ENCODE measurements around the gene HYDIN.
"Not testable (repeated sequence)": the region's sequence is repeated elsewhere in the genome, so short reads cannot be mapped to it uniquely, and the experiment has no call there.

HYDIN gene

GRCh38 chr16:71080777-71081176, 149.7 kb downstream of the HYDIN start:
- not testable (repeated sequence) for DNase-seq

GRCh38 chr16:71080262-71080661, 150.3 kb downstream of the HYDIN start:
- not testable (repeated sequence) for DNase-seq

GRCh38 chr16:71070651-71071050, 159.9 kb downstream of the HYDIN start:
- not testable (repeated sequence) for DNase-seq

- not testable (repeated sequence) for DNase-seq
Measured at GRCh38 chr16:71069842-71070241, 160.7 kb downstream of the HYDIN start.

- not testable (repeated sequence) for DNase-seq
Measured at GRCh38 chr16:71053897-71054609, 176.5 kb downstream of the HYDIN start.

- not testable (repeated sequence) for DNase-seq
Measured at GRCh38 chr16:71050307-71050706, 180.2 kb downstream of the HYDIN start.

- DNase-seq, result not testable (repeated sequence)
Measured at GRCh38 chr16:71039368-71040111, 191.0 kb downstream of the HYDIN start.

GRCh38 chr16:71038421-71038820, 192.1 kb downstream of the HYDIN start:
- DNase-seq, result not testable (repeated sequence)

- DNase-seq, result not testable (repeated sequence)
Measured at GRCh38 chr16:71037987-71038386, 192.5 kb downstream of the HYDIN start.

GRCh38 chr16:71028032-71028727, 202.3 kb downstream of the HYDIN start:
- not testable (repeated sequence) for DNase-seq

GRCh38 chr16:71027511-71027910, 203.0 kb downstream of the HYDIN start:
- not testable (repeated sequence) for DNase-seq

GRCh38 chr16:71023851-71024439, 206.6 kb downstream of the HYDIN start:
- DNase-seq, result not testable (repeated sequence)

- not testable (repeated sequence) for DNase-seq
Measured at GRCh38 chr16:71021961-71022537, 208.5 kb downstream of the HYDIN start.

- DNase-seq, result not testable (repeated sequence)
Measured at GRCh38 chr16:71019067-71019682, 211.3 kb downstream of the HYDIN start.

GRCh38 chr16:71015419-71015818, 215.1 kb downstream of the HYDIN start:
- DNase-seq, result not testable (repeated sequence)

GRCh38 chr16:71009440-71010223, 220.9 kb downstream of the HYDIN start:
- DNase-seq, result not testable (repeated sequence)

- not testable (repeated sequence) for DNase-seq
Measured at GRCh38 chr16:71006516-71006915, 224.0 kb downstream of the HYDIN start.

- peak; percentile 39 for DNase-seq
Measured at GRCh38 chr16:70999735-71000134, 230.8 kb downstream of the HYDIN start.

- not testable (repeated sequence) for DNase-seq
Measured at GRCh38 chr16:70995799-70996198, 234.7 kb downstream of the HYDIN start.

GRCh38 chr16:70992511-70992910, 238.0 kb downstream of the HYDIN start:
- DNase-seq, result not testable (repeated sequence)

GRCh38 chr16:70987019-70987715, 243.4 kb downstream of the HYDIN start:
- not testable (repeated sequence) for DNase-seq
